Skeletal muscle satellite cell (primary cell): ENCODE data around the gene GOSR1.
A peak's percentile ranks its signal among the peaks of the same experiment; 100 is the strongest.
"Not testable (repeated sequence)": the region's sequence is repeated elsewhere in the genome, so short reads cannot be mapped to it uniquely, and the experiment has no call there.

Source experiments
- H3K27me3 ChIP-seq: 2 replicates; pipeline ENCODE4 v1.7.0; 2013; ENCODE audit warnings: low read length; ENCODE audit not compliant: control insufficient read depth, insufficient read depth
- H3K36me3 ChIP-seq: 2 replicates; pipeline ENCODE4 v1.7.0; 2013; ENCODE audit warnings: mild to moderate bottlenecking, control low read depth, low read length; ENCODE audit not compliant: insufficient read depth
- H3K4me1 ChIP-seq: 2 replicates; pipeline ENCODE4 v1.7.0; 2013; ENCODE audit warnings: low read length; ENCODE audit not compliant: control insufficient read depth, insufficient read depth
- H3K4me2 ChIP-seq: 2 replicates; pipeline ENCODE4 v1.7.0; 2013; ENCODE audit warnings: mild to moderate bottlenecking, low read length
- H3K4me3 ChIP-seq: 2 replicates; pipeline ENCODE4 v1.7.0; 2013; ENCODE audit warnings: low read length
- H3K9ac ChIP-seq: 2 replicates; pipeline ENCODE4 v1.7.0; 2013; ENCODE audit warnings: mild to moderate bottlenecking, low read depth, low read length, moderate library complexity
- H3K9me3 ChIP-seq: replicated peaks from 2 replicates; pipeline ENCODE4 v1.7.0; 2013; ENCODE audit warnings: mild to moderate bottlenecking, control low read depth, low read length

Gene GOSR1

DNA sequence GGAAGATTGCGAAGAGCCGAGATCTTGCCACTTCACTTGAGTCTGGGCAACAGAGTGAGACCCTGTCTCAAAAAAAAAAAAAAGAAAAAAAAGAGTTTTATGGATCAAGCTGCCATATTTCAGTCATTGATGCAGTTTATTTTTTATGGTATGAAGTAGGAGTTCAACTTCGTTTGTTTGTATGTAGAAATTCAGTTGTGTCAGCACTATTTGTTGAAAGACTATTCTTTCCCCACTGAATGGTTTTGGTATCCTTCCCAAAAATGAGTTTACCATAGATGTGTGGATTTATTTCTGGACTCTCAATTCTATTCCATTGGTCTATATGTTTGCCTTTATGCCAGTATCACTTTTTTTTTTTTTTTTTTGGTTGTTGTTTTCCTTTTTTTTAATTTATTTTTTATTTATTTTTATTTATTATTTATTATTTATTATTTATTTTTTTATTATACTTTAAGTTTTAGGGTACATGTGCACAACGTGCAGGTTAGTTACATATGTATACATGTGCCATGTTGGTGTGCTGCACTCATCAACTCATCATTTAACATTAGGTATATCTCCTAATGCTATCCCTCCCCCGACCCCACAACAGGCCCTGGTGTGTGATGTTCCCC, 18.3 kb upstream of the GOSR1 start:
- not testable (repeated sequence) for H3K4me1 ChIP-seq, H3K36me3 ChIP-seq, H3K27me3 ChIP-seq, H3K4me2 ChIP-seq, H3K4me3 ChIP-seq, H3K9ac ChIP-seq, H3K9me3 ChIP-seq

DNA sequence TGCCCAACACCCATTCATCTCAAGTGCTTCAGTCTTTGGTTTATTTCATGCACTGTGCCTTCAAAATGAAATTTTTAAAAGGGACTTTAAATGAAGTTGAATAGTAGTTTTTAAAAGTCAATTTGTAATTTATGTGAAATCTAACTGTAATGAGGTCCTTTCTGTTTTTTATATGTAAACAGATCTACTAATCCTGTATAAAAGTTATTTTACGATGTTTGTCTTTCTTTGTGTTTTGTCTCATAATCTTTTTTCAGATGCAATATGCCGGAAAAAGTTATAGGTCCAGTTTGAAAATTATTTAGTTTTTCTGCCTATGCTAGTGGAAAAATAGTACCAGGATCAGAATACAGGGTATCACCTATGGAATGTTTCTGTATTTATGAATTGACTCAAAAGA, 8.7 kb upstream of the GOSR1 start:
- Histone ChIP-seq H3K4me3 (no peak overlapping the region), H3K9me3 (no peaks in the 10 kb centered on the region), H3K36me3 (peaks cover 6% of the 10 kb centered on the region), H3K4me1 (no peaks in the 10 kb centered on the region), H3K4me2 (no peak overlapping the region), H3K27me3 (peaks cover 3% of the 10 kb centered on the region), H3K9ac (no peak overlapping the region)

DNA sequence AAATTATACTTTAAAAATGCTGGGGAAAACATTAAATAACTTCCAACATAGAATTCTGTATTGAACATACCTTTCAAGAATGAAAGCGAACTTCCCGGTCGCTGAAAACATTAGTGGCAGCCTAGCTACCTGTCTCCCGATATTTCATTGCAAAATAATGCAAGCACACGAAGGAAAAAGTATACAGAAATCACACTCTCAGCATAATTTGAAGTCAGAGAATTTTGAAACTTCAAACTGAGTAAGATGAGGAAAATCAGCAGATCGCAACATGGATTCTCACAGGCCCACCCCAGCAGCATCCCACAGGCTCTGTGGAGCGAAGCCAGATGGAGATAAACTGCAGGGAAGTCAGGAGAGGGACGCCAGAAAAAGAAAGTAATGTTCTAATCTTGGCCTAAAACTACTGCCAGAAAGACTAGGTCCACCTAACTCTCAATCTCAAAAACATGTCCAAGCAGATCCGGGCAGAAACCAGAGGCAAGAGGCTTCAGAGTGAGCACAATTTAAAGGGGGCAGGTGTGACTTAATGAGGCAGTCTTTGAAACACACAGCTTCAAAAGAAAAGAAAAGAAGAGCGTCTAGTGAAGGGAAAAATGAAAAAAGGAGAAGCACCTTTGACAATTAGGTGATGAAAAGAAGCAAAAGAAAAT, 4.8 kb upstream of the GOSR1 start:
- Histone ChIP-seq H3K4me1 (peaks cover 6% of the 10 kb centered on the region), H3K4me2 (no peak overlapping the region), H3K27me3 (peaks cover 4% of the 10 kb centered on the region), H3K9me3 (no peaks in the 10 kb centered on the region), H3K36me3 (no peaks in the 10 kb centered on the region), H3K9ac (no peak overlapping the region), H3K4me3 (no peak overlapping the region)

DNA sequence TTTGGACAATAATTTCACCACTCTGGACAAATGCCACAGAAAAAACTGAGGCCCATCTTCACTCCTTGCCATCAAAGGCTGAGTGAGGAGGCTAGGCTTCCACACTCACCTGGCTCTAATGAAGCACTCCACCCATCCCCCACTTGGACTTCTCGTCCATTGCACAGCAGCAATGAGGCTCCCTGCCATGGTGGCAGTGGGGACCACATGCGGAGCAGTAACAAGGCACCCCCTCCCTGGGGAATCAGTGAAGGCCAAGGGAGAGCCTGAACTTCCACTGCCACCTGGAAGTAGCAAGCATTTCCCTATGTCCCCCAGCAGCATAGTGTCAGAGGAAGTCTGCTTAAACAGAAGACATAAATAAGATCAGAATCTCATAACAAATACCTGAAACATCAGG, 2.0 kb upstream of the GOSR1 start:
- H3K27me3 ChIP-seq, result peaks cover 4% of the 10 kb centered on the region
- H3K4me3 ChIP-seq, result no peak overlapping the region
- H3K36me3 ChIP-seq, result no peaks in the 10 kb centered on the region
- H3K4me2 ChIP-seq, result no peak overlapping the region
- H3K4me1 ChIP-seq, result peaks cover 12% of the 10 kb centered on the region
- H3K9ac ChIP-seq, result no peak overlapping the region
- no peaks in the 10 kb centered on the region for H3K9me3 ChIP-seq

DNA sequence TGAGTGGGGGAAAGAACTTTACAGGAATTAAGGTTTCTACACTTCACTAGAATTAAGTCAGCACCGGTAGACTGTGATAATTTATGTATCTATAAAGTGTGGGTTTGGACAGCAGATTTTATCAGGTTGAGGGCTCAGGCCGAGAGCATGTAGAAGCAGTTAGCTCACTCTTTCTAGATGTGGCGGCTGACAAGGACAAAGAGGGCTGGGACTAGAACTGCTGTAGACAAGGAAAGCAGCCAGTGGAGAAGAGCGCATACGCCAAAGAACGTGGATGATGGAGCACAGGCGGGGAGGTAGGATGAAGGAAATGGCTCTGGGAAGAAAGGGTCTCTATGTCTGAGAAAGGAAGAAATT, 504 bp upstream of the GOSR1 start:
- H3K4me3 ChIP-seq, result peak overlapping the region; percentile 83
- peak overlapping the region; percentile 96 for H3K9ac ChIP-seq
- peaks cover 12% of the 10 kb centered on the region for H3K4me1 ChIP-seq
- peaks cover 7% of the 10 kb centered on the region for H3K36me3 ChIP-seq
- H3K4me2 ChIP-seq, result peak overlapping the region; percentile 87
- H3K9me3 ChIP-seq, result no peaks in the 10 kb centered on the region
- peaks cover 4% of the 10 kb centered on the region for H3K27me3 ChIP-seq

DNA sequence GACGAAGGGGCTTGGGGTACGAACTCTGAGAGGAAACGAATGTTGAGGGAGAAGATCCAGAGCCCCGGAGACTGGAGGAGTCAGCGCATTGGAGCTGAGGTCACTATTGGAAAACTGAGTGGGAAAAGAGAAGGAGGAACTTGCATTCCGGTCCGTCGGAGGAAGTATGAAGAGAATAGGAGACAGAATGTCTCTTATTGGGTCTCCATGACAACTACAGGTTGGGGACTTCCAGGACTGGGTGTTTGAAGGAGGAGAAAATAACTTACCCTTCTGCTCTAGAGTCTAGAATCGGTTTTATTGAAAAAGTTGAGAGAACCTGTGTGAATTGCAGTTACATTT, 537 bp downstream of the GOSR1 start:
- Histone ChIP-seq H3K27me3 (peaks cover 4% of the 10 kb centered on the region), H3K4me1 (peaks cover 12% of the 10 kb centered on the region), H3K36me3 (peaks cover 13% of the 10 kb centered on the region), H3K9me3 (no peaks in the 10 kb centered on the region), H3K4me3 (peak overlapping the region; percentile 83), H3K4me2 (peak overlapping the region; percentile 80), H3K9ac (peak overlapping the region; percentile 96)

DNA sequence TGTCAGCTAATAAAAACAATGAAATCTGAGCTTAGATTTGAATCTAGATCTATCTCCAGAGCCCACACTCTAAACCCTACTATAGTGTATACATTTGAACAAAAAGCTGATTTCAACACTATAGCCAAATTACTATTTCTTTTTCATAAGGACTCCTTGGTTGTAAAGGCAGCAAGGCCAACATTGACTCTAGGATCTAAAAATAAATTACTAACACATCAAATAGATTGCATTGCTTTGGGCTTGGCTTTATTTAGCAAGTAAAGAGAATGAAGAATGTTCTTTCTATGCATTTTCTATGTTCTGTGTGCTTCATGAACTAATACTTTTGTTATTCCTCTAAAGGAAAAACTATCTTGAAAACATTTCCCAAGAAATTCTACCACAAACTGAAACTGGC, 5.3 kb downstream of the GOSR1 start:
- H3K36me3 ChIP-seq, result peaks cover 58% of the 10 kb centered on the region

DNA sequence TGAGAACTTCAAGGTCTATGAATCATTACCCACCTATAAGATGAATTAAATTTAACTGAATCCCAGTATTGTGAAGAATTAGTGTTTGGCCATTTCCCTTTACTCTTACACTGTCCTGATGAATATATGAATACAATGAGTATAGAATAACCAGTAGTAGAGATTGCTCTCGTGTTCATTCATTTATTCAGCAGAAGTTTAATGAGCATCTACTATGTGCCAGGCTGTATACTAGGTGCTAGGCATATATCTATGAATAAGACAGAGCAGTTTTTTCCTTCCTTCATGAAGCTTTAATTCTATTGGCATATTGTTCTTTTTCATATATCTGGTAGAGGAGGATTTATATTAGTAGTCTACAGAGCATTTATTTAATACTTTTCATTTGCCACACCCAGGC, 6.0 kb downstream of the GOSR1 start:
- Histone ChIP-seq H3K4me2 (no peak overlapping the region), H3K9ac (no peak overlapping the region), H3K27me3 (no peaks in the 10 kb centered on the region), H3K9me3 (no peaks in the 10 kb centered on the region), H3K4me1 (peaks cover 6% of the 10 kb centered on the region), H3K4me3 (no peak overlapping the region), H3K36me3 (peaks cover 60% of the 10 kb centered on the region)

More for the DNA sequence above, 5.3 kb downstream of the GOSR1 start:
- Histone ChIP-seq H3K27me3 (no peaks in the 10 kb centered on the region), H3K9ac (no peak overlapping the region), H3K4me2 (no peak overlapping the region), H3K4me3 (no peak overlapping the region), H3K9me3 (no peaks in the 10 kb centered on the region), H3K4me1 (peaks cover 6% of the 10 kb centered on the region)

DNA sequence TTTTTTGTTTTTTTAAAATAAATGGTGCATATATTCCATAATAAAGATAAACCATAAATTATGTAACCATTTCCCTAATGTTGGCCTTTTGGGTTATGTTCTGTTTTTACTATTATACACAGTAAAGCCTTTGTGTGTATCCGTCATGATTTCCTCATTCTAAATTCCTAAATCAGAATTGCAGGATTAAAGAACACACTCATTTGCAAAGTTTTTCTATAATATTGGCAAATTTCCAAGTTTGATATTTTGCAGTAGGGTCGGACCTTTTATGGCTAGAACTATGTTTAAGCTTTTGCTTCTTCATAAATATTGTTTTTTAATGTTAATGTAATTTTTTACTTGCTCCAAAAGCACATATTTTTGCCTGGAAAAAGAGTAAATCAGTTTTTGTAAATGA, 16.6 kb downstream of the GOSR1 start:
- Histone ChIP-seq H3K9ac (no peak overlapping the region), H3K4me2 (no peak overlapping the region), H3K9me3 (no peaks in the 10 kb centered on the region), H3K36me3 (peaks cover 87% of the 10 kb centered on the region), H3K27me3 (no peaks in the 10 kb centered on the region), H3K4me1 (no peaks in the 10 kb centered on the region), H3K4me3 (no peak overlapping the region)

DNA sequence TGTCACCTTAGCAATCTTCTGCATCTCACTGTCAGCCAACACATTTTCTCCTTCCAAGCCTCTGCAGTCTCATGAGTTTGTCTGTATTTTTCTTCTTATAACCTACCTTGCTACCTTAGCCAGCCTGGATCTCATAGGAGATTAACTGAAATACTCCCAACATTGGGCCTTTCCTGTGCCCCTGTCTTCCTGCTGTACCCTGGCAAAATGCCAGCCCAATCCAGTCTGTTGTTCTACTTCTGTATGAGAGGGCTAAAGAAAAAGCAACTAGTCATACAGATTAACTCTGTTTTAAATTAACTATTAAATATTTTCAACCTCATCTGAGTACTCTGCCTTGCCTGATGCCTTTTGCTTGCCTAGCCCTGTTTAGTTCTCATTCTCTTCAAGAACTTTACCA, 18.4 kb downstream of the GOSR1 start:
- Histone ChIP-seq H3K4me1 (no peaks in the 10 kb centered on the region), H3K9me3 (no peaks in the 10 kb centered on the region), H3K36me3 (peaks cover 76% of the 10 kb centered on the region), H3K27me3 (no peaks in the 10 kb centered on the region), H3K9ac (no peak overlapping the region), H3K4me3 (no peak overlapping the region), H3K4me2 (no peak overlapping the region)

DNA sequence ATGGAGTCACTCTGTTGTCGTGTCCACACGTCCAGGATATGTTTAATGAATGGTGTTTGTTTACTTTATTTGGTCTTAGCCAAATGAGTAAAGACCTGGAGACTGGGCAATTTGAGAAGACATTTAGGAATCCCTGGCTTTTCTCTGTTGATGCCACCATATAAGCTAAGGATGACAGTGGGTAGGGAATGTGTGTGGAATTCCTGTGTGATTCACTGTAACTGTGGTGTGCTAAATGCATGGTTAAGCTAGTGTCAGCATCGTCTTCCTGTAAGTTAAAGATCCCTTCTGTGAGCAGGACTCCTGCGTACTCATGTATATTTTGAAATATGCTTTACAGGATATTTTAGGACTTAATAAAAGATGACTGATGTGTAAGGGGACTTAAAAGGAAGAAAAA, 26.4 kb downstream of the GOSR1 start:
- Histone ChIP-seq H3K4me2 (no peak overlapping the region), H3K4me1 (no peaks in the 10 kb centered on the region), H3K9ac (no peak overlapping the region), H3K9me3 (no peaks in the 10 kb centered on the region), H3K27me3 (no peaks in the 10 kb centered on the region), H3K4me3 (no peak overlapping the region), H3K36me3 (peaks cover 42% of the 10 kb centered on the region)

DNA sequence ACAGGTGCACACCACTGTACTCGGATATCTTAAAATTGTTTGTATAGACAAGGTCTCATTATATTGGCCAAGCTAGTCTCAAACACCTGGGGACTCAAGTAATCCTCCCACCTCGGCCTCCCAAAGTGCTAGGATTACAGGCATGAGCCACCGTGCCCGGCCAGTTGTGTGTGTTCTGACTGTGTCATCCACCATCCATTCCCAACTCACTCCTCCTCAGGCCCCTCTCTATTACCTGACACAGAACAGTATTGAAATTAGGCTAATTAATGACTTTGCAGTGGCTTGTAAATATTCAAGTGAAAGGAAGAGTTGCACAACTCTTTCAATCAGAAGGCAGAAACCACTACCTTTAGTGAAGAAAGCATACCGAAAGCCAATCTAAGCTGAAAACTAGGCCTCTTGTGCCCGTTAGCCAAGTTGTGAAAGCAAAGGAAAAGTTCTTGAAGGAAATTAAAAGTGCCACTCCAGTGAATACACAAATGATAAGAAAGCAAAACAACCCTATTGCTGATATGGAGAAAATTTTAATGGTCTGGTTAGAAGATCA, 28.7 kb downstream of the GOSR1 start:
- H3K27me3 ChIP-seq, result no peaks in the 10 kb centered on the region
- no peaks in the 10 kb centered on the region for H3K4me1 ChIP-seq
- H3K4me2 ChIP-seq, result no peak overlapping the region
- no peak overlapping the region for H3K9ac ChIP-seq
- peaks cover 34% of the 10 kb centered on the region for H3K36me3 ChIP-seq
- no peak overlapping the region for H3K4me3 ChIP-seq
- no peaks in the 10 kb centered on the region for H3K9me3 ChIP-seq
